T-helper 2 cell treated with Interferon-gamma antibody and Interleukin-4, amounts not matched to agents 100 ng/mL and 5 ng/mL, for 36 hours (primary cell): ENCODE results near the gene SRGAP1. TPM values are rescaled to one million over a fixed set of nuclear protein-coding genes. Genes with fewer than 3 reads are reported as not detected.
"Not testable (repeated sequence)": the region's sequence is repeated elsewhere in the genome, so short reads cannot be mapped to it uniquely, and the experiment has no call there.

Experiments used
- intact Hi-C: fragments of 100-400 bp; cut with micrococcal nuclease; formaldehyde crosslinking; loops from one replicate; pipeline ENCODE4 v1.15.1; 2023
- total RNA-seq: library from RNA; stranded (reverse); gene quantifications from 2 replicates; pipeline ENCODE4 v1.2.3, GENCODE V29; 2022

SRGAP1 gene
- total RNA-seq, 1 donor from 2014 or later: 0.20 TPM

GRCh38 chr12:63864454-63864706 lies 19.9 kb downstream of the SRGAP1 start:
- intact Hi-C loops: no loop called here

GRCh38 chr12:63865448-63865847 lies 20.9 kb downstream of the SRGAP1 start:
- intact Hi-C loops: no loop called here

GRCh38 chr12:63867053-63867452 lies 22.6 kb downstream of the SRGAP1 start:
- intact Hi-C loops: no loop called here

- intact Hi-C loops: no loop called here
Measured at GRCh38 chr12:63869656-63870055, 25.2 kb downstream of the SRGAP1 start.

- intact Hi-C loops: no loop called here
Measured at GRCh38 chr12:63870838-63871237, 26.3 kb downstream of the SRGAP1 start.

- intact Hi-C loops: no loop called here
Measured at GRCh38 chr12:63874897-63875480, 30.5 kb downstream of the SRGAP1 start.

- intact Hi-C loops: no loop called here
Measured at GRCh38 chr12:63875703-63876102, 31.2 kb downstream of the SRGAP1 start.

- intact Hi-C loops: no loop called here
Measured at GRCh38 chr12:63876980-63877379, 32.5 kb downstream of the SRGAP1 start.

- intact Hi-C loops: no loop called here
Measured at GRCh38 chr12:63877693-63878092, 33.2 kb downstream of the SRGAP1 start.

GRCh38 chr12:63880235-63880634 lies 35.7 kb downstream of the SRGAP1 start:
- intact Hi-C loops: not testable (repeated sequence)

GRCh38 chr12:63880742-63881263 lies 36.3 kb downstream of the SRGAP1 start:
- intact Hi-C loops: no loop called here

- intact Hi-C loops: no loop called here
Measured at GRCh38 chr12:63882844-63883243, 38.3 kb downstream of the SRGAP1 start.

- intact Hi-C loops: no loop called here
Measured at GRCh38 chr12:63885401-63885800, 40.9 kb downstream of the SRGAP1 start.

GRCh38 chr12:63888908-63889635 lies 44.6 kb downstream of the SRGAP1 start:
- intact Hi-C loops: no loop called here

- intact Hi-C loops: no loop called here
Measured at GRCh38 chr12:63889721-63890509, 45.4 kb downstream of the SRGAP1 start.

- intact Hi-C loops: no loop called here
Measured at GRCh38 chr12:63893170-63893569, 48.7 kb downstream of the SRGAP1 start.

- intact Hi-C loops: no loop called here
Measured at GRCh38 chr12:63894132-63894531, 49.6 kb downstream of the SRGAP1 start.

GRCh38 chr12:63895841-63896240 lies 51.3 kb downstream of the SRGAP1 start:
- intact Hi-C loops: no loop called here

- intact Hi-C loops: no loop called here
Measured at GRCh38 chr12:63897931-63898330, 53.4 kb downstream of the SRGAP1 start.

GRCh38 chr12:63898764-63899337 lies 54.4 kb downstream of the SRGAP1 start:
- intact Hi-C loops: no loop called here

GRCh38 chr12:63899396-63899795 lies 54.9 kb downstream of the SRGAP1 start:
- intact Hi-C loops: no loop called here
